Tongue (tissue), 2 donors: Measurements from ENCODE around the gene THRSP. TPM values are rescaled to one million over a fixed set of nuclear protein-coding genes. Genes with fewer than 3 reads are reported as not detected.
"Not testable (repeated sequence)": the region's sequence is repeated elsewhere in the genome, so short reads cannot be mapped to it uniquely, and the experiment has no call there.

Experiments
- DNase-seq: peaks from one replicate; pipeline ENCODE4 v3.0.0-alpha.2; 2015
- total RNA-seq: library from RNA; depleted of rRNA; stranded (reverse); fragments of >200 nt; gene quantifications from one replicate; pipeline ENCODE4 v1.2.3, GENCODE V29; 2014

Gene THRSP
- total RNA-seq: 2.1 TPM

- DNase-seq: no peak
Measured at GRCh38 chr11:78063440-78064181, at the start of gene THRSP. TSS of gene THRSP (plus strand) at chr11:78063861. CDS start at chr11:78063882, 21 bp downstream.

- not testable (repeated sequence) for DNase-seq
Measured at GRCh38 chr11:78014937-78015520, 48.6 kb upstream of the THRSP start.

- DNase-seq: no peak
Measured at GRCh38 chr11:78015878-78016277, 47.8 kb upstream of the THRSP start.

- DNase-seq: no peak
Measured at GRCh38 chr11:78019808-78020207, 43.9 kb upstream of the THRSP start.

- no peak for DNase-seq
Measured at GRCh38 chr11:78020246-78020645, 43.4 kb upstream of the THRSP start.

GRCh38 chr11:78021611-78022010, 42.0 kb upstream of the THRSP start:
- no peak for DNase-seq

GRCh38 chr11:78022397-78023396, 41.0 kb upstream of the THRSP start, which contains the start of gene KCTD14:
TSS of gene KCTD14 (minus strand) at chr11:78023276. CDS start at chr11:78023249, 27 bp downstream.
- DNase-seq: peak; percentile 73

- DNase-seq: no peak
Measured at GRCh38 chr11:78023426-78023825, 40.2 kb upstream of the THRSP start.

- no peak for DNase-seq
Measured at GRCh38 chr11:78025378-78025777, 38.3 kb upstream of the THRSP start.

GRCh38 chr11:78027759-78028158, 35.9 kb upstream of the THRSP start:
- no peak for DNase-seq

- DNase-seq: not testable (repeated sequence)
Measured at GRCh38 chr11:78028423-78028822, 35.2 kb upstream of the THRSP start.

GRCh38 chr11:78030429-78031325, 33.0 kb upstream of the THRSP start:
- peak; percentile 98 for DNase-seq

- DNase-seq: no peak
Measured at GRCh38 chr11:78031629-78032028, 32.0 kb upstream of the THRSP start.

GRCh38 chr11:78032090-78032489, 31.6 kb upstream of the THRSP start:
- no peak for DNase-seq

- no peak for DNase-seq
Measured at GRCh38 chr11:78033040-78033439, 30.6 kb upstream of the THRSP start.

- no peak for DNase-seq
Measured at GRCh38 chr11:78034623-78035022, 29.0 kb upstream of the THRSP start.

GRCh38 chr11:78036313-78036712, 27.3 kb upstream of the THRSP start:
- DNase-seq: no peak

GRCh38 chr11:78037056-78037455, 26.6 kb upstream of the THRSP start:
- DNase-seq: no peak

- no peak for DNase-seq
Measured at GRCh38 chr11:78037825-78038620, 25.6 kb upstream of the THRSP start.

GRCh38 chr11:78038697-78039313, 24.9 kb upstream of the THRSP start:
- DNase-seq: no peak
